Keratinocyte (primary cell): Measurements from ENCODE around the gene C1orf174.
"Not testable (repeated sequence)": the region's sequence is repeated elsewhere in the genome, so short reads cannot be mapped to it uniquely, and the experiment has no call there.

Source experiments
- EZH2 ChIP-seq: IDR thresholded peaks from one replicate; pipeline ENCODE4 v1.6.1; 2012; ENCODE audit warnings: inconsistent platforms, mild to moderate bottlenecking, low read length, moderate library complexity
- TF ChIP-seq, protein P1 (sequence below), 3 experiments: IDR thresholded peaks in 1 of 3; conservative IDR thresholded peaks in 1 of 3; optimal IDR thresholded peaks in 1 of 3; 2 replicates in 2 of 3; 3 replicates in 1 of 3; pipeline versions ENCODE3 to v1.5.1; 2011; ENCODE audit warnings: low read length in 3 of 3, mild to moderate bottlenecking in 3 of 3, moderate library complexity in 2 of 3, control low read depth in 1 of 3, inconsistent platforms in 1 of 3; ENCODE audit not compliant: insufficient read depth in 2 of 3; ENCODE audit errors: extremely low read depth in 1 of 3

DNA sequence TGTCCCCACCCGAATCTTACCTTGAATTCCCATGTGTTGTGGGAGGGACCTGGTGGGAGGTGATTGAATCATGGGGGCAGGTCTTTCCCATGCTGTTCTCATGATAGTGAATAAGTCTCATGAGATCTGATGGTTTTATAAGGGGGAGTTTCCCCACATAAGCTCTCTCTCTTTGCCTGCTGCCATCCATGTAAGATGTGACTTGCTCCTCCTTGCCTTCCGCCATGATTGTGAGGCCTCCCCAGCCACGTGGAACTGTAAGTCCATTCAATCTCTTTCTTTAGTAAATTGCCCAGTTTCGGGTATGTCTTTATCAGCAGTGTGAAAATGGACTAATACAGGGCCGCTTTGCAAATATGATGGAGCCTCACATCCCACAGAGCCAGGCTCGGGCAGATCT lies 18.3 kb upstream of the C1orf174 start:
- TF ChIP-seq, protein P1, sequence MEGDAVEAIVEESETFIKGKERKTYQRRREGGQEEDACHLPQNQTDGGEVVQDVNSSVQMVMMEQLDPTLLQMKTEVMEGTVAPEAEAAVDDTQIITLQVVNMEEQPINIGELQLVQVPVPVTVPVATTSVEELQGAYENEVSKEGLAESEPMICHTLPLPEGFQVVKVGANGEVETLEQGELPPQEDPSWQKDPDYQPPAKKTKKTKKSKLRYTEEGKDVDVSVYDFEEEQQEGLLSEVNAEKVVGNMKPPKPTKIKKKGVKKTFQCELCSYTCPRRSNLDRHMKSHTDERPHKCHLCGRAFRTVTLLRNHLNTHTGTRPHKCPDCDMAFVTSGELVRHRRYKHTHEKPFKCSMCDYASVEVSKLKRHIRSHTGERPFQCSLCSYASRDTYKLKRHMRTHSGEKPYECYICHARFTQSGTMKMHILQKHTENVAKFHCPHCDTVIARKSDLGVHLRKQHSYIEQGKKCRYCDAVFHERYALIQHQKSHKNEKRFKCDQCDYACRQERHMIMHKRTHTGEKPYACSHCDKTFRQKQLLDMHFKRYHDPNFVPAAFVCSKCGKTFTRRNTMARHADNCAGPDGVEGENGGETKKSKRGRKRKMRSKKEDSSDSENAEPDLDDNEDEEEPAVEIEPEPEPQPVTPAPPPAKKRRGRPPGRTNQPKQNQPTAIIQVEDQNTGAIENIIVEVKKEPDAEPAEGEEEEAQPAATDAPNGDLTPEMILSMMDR (optimal IDR thresholded peaks at IDR 0.05 in 1 of 3, IDR thresholded peaks at IDR 0.05 in 1 of 3, conservative IDR thresholded peaks at IDR 0.05 in 1 of 3; ENCODE audit: extremely low read depth in 1 of 3, insufficient read depth in 2 of 3, low read length in 3 of 3), result not testable (repeated sequence)
- not testable (repeated sequence) for TF ChIP-seq EZH2
